HG02970 (cell line): ENCODE results near the gene ATP2B2.

ENCODE experiments used
- ATAC-seq: cut with Tn5 transposase; IDR thresholded peaks from one replicate; pipeline ENCODE4 v1.9.1; 2021; ENCODE audit warnings: mild to moderate bottlenecking, moderate library complexity, moderate number of reproducible peaks; ENCODE audit not compliant: unreplicated experiment, low FRiP score

The ATP2B2 gene

GRCh38 chr3:10531031-10531430 lies 25.6 kb upstream of the ATP2B2 start:
- ATAC-seq = no peak

- ATAC-seq = no peak
Observed at GRCh38 chr3:10530241-10530640, 24.9 kb upstream of the ATP2B2 start.

- no peak for ATAC-seq
Observed at GRCh38 chr3:10529809-10530208, 24.4 kb upstream of the ATP2B2 start.

- no peak for ATAC-seq
Observed at GRCh38 chr3:10528046-10528445, 22.7 kb upstream of the ATP2B2 start.

GRCh38 chr3:10527295-10528001 lies 22.1 kb upstream of the ATP2B2 start:
- no peak for ATAC-seq

- ATAC-seq = no peak
Observed at GRCh38 chr3:10526366-10526765, 21.0 kb upstream of the ATP2B2 start.

GRCh38 chr3:10524799-10525301 lies 19.5 kb upstream of the ATP2B2 start:
- no peak for ATAC-seq

- no peak for ATAC-seq
Observed at GRCh38 chr3:10524270-10524669, 18.9 kb upstream of the ATP2B2 start.

GRCh38 chr3:10523561-10523960 lies 18.2 kb upstream of the ATP2B2 start:
- ATAC-seq = no peak

GRCh38 chr3:10522646-10523303 lies 17.4 kb upstream of the ATP2B2 start:
- ATAC-seq = no peak

GRCh38 chr3:10521772-10522441 lies 16.5 kb upstream of the ATP2B2 start:
- no peak for ATAC-seq

- no peak for ATAC-seq
Observed at GRCh38 chr3:10520072-10520471, 14.7 kb upstream of the ATP2B2 start.

GRCh38 chr3:10519236-10519635 lies 13.8 kb upstream of the ATP2B2 start:
- no peak for ATAC-seq

GRCh38 chr3:10518506-10519150 lies 13.2 kb upstream of the ATP2B2 start:
- ATAC-seq = no peak

GRCh38 chr3:10517627-10518026 lies 12.2 kb upstream of the ATP2B2 start:
- no peak for ATAC-seq

- no peak for ATAC-seq
Observed at GRCh38 chr3:10516544-10517452, 11.4 kb upstream of the ATP2B2 start.

- no peak for ATAC-seq
Observed at GRCh38 chr3:10515884-10516495, 10.6 kb upstream of the ATP2B2 start.

GRCh38 chr3:10515396-10515795 lies 10.0 kb upstream of the ATP2B2 start:
- ATAC-seq = no peak

GRCh38 chr3:10514407-10515069 lies 9.2 kb upstream of the ATP2B2 start:
- ATAC-seq = no peak
